GM19397 (cell line): ENCODE measurements around the gene TSC22D4.
A peak's percentile ranks its signal among the peaks of the same experiment; 100 is the strongest.

ENCODE experiments used
- ATAC-seq: cut with Tn5 transposase; IDR thresholded peaks from one replicate; pipeline ENCODE4 v1.9.1; 2021; ENCODE audit warnings: mild to moderate bottlenecking, moderate library complexity; ENCODE audit not compliant: unreplicated experiment

The TSC22D4 gene

DNA sequence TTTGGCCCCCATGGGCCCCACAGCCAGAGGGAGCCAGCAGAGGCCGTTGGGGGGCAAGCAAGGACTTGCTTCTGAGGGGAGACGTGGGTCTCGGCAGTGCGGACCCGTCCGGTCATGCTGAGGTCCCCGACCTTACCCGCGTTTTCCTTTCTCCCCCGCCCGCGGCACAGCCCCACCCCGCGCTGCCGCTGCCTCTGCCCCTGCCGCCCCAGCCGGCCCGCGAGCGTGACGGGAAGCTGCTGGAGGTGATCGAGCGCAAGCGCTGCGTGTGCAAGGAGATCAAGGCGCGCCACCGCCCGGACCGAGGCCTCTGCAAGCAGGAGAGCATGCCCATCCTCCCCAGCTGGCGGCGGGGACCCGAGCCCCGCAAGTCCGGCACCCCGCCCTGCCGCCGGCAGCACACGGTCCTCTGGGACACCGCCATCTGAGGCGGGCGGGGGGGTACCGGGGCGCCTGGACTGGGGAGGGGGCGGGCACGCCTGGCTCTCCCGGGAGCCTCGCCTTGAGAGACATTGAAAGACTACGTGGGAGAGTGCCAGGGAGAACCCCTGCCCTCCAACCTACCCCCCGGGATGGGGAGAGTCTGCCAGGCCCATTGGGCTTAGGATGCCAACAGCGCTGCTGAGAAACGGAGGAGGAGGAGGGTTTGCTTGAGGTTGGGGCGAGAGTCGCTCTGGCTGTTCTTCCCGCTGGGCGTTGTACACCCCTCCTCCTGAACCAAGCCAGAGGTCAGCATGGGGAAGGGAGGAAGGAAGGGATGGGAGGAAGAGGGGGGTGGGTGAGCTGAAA is 14.7 kb upstream of the TSC22D4 start:
- no peak for ATAC-seq

DNA sequence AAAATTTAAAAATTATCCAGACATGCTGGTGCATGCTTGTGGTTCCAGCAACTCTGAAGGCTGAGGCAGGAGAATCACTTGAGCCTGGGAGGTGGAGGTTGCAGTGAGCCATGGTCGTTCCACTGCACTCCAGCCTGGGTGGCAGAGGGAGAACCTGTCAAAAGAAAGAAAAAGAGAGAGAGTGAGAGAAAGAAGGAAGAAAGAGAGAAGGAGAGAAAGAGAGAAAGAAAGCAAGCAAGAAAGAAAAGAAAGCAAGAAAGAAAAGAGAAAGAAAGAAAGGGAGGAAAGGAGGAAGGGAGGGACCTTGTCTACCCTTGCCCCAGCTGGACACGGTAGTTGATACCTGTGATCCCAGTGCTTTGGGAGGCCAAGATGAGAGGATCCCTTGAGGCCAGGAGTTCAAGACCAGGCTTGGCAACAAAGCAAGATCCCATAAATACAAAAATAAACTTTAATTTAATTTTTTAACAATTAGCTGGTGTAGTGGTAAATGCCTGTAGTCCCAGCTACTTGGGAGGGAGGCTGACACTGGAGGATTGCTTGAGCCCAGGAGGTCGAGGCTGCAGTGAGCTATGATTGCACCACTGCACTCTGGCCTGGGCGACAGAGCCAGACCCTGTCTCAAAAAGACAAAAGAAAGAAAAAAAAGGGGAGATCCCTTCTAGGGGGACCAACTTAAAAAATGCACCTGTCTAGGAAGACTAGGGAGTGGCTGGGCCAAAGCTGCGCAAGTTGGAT is 13.9 kb upstream of the TSC22D4 start:
- ATAC-seq = no peak

DNA sequence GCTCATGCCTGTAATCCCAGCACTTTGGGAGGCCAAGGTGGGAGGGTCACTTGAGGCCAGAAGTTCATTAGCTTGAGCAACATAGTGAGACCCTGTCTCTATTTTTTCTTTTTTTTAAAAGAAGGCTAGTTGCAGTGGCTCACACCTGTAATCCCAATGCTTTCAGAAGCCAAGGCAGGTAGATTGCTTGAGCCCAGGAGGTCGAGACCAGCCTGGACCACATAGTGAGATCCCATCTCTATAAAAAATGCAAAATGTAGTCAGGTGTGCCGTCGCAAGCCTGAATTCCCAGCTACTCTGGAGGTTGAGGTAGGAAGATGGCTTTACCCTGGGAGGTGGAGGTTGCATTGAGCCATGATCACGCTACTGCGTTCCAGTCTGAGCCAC is 12.2 kb upstream of the TSC22D4 start:
- no peak for ATAC-seq

DNA sequence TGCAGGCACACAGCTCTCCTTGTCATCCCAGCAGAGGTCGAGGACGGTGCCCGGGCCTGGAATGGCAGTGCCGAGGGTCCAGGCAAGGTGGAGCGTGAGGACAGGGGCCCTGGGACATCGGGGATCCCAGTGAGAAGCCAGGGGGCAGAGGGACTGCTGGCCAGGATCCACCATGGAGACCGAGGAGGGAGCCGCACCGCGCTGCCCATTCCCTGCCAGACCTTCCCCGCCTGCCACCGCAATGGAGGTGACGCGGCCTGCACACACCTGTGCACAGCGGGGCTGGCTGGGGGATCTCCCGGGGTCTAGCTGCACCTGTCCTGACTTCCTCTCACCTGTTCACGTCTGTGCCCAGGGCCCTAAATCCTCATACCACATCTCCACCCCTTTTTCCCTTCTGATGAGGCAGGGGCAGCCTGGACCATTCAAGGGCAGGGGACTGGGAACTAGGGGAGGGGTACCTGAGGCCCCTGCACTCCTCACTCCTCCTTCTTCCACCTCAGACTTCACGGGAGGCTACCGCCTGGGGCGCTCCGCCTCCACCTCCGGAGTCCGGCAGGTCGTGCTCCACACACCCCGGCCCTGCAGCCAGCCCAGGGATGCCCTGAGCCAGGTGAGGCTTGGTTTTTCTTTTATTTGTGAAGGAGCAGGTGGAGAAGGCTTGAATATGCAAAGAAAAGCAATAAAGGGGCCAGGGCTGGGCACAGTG is 11.6 kb upstream of the TSC22D4 start:
- no peak for ATAC-seq

DNA sequence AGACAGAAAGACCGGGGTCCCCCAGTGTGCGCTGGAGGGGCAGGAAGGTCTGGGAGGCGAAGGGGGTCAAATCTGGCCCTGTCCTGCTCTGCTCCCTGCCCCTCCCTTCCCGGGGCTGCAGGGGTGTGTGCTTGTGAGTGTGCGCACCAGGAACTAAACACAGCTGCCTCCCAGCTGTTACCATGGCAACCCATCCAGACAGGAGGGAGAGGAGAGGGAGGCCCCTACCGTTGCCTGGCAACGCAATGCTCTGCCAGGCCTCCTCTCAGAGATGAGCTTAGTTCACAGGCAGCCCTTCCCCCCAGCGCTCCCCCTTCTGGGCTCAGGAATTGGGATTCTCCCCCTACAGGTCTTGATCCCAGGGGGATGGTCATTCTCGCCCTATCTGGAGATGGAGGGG is 10.8 kb upstream of the TSC22D4 start:
- no peak for ATAC-seq

DNA sequence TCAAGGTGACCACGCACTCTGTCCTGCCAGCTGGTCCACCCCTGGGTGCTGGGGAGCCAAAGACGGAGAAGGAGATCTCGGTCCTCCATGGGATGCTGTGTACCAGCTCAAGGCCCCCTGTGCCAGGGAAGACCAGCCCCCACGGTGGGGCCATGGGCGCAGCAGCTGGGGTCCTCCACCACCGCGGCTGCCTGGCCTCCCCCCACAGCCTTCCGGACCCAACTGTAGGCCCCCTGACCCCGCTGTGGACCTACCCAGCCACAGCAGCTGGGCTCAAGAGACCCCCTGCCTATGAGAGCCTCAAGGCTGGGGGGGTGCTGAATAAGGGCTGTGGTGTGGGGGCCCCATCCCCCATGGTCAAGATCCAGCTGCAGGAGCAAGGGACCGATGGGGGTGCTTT is 10.1 kb upstream of the TSC22D4 start:
- no peak for ATAC-seq

DNA sequence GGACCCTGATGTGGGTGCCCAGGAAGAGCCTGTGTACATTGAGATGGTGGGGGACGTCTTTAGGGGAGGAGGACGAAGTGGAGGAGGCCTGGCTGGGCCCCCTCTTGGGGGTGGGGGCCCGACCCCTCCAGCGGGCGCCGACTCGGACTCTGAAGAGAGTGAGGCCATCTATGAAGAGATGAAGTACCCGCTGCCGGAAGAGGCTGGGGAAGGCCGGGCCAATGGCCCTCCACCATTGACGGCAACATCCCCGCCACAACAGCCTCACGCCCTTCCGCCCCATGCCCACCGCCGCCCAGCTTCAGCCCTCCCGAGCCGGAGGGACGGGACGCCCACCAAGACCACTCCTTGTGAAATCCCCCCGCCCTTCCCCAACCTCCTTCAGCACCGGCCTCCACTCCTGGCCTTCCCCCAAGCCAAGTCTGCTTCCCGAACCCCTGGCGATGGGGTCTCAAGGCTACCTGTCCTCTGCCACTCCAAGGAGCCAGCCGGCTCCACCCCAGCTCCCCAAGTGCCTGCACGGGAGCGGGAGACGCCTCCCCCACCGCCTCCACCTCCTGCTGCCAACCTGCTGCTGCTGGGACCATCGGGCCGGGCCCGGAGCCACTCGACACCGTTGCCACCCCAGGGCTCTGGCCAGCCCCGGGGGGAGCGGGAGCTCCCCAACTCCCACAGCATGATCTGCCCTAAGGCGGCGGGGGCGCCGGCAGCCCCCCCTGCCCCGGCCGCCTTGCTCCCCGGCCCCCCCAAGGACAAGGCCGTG is 9.5 kb upstream of the TSC22D4 start:
- no peak for ATAC-seq

DNA sequence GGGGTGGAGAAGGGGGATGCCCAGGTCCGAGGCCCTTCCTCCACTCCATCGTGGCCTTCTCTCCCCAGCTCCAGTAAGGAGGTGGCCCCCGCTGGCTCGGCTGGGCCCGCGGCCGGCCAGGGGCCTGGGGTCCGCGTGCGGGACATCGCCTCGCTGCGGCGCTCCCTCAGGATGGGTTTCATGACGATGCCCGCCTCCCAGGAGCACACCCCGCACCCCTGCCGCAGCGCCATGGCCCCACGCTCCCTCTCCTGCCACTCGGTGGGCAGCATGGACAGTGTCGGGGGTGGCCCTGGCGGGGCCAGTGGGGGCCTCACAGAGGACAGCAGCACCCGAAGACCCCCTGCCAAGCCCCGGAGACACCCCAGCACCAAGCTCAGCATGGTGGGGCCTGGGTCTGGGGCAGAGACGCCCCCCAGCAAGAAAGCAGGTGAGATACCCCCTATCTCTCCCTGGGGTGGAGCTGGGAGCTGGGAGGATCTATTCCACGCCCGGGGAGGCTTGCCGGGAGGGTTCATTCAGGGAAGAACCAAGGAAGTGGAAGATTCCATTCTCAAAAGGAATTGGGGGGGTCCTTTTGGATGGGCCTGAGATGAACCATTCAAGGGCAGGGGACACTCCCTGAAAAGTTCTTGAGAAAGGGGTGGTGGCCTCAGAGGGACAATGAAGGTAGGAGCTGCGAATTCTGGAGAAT is 7.9 kb upstream of the TSC22D4 start:
- no peak for ATAC-seq

DNA sequence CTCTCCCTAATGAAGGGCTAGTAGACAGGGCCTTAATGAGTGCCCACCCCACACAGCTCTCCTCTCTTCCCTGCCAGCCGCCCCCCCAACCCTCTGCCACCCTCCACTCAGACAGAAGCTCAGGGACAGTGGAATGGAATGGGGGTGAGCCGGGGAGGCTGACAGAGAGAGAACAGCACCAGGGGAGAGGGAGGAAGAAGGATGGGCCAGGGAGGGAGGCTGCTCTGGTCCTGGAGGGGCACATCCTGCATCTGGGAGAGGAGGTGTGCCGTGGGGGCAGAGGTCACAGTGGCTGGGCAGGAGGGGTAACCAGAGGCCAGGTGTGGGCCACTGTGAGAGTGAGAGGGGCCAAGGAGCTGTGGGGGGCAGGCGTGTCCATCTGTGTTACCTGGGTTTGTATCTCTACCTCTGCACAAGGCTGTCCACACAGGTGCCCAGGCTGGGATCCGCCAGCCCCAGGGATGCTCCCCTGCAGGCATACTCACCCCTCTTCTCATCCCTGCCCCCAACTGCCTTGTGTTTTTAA is 7.2 kb upstream of the TSC22D4 start:
- no peak for ATAC-seq

DNA sequence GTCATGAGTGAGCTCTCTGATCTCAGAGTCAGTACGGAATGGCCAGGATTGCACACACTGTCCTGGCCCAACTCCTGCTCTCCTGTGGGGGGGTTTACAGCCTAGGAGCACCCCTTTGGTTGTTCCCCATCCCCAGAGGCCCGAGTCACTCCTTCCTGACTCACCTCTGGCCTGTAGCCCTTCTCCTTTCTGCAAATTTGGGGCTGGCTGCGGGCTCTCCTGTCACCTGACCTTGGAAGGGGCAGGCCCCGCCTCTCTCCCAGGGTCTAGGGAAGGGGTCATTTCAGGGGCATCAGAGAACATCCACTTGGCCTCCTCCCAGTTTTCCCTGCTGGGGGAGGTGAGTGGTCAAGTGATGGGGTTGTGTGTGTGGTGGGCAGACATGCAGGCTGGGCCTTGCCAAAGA is 6.5 kb upstream of the TSC22D4 start:
- no peak for ATAC-seq

DNA sequence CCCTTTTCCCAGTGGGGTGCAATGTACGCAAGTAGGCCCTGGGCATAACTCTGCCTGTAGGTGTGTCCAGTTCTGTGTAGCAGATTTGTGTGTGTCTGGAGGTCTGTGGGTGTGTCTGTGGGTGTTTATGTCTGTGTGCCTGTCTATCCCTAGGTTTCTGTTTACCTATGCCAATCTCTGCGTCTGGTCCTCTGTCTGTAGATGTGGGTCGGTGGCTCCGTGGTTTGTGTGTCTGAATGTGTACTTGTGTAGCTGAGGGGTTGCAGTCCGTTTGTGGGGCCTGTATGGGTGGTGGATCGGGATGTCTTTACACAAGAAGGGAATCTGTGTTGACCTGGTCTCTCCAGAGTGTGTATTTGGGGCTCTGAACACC is 5.6 kb upstream of the TSC22D4 start:
- ATAC-seq = no peak

DNA sequence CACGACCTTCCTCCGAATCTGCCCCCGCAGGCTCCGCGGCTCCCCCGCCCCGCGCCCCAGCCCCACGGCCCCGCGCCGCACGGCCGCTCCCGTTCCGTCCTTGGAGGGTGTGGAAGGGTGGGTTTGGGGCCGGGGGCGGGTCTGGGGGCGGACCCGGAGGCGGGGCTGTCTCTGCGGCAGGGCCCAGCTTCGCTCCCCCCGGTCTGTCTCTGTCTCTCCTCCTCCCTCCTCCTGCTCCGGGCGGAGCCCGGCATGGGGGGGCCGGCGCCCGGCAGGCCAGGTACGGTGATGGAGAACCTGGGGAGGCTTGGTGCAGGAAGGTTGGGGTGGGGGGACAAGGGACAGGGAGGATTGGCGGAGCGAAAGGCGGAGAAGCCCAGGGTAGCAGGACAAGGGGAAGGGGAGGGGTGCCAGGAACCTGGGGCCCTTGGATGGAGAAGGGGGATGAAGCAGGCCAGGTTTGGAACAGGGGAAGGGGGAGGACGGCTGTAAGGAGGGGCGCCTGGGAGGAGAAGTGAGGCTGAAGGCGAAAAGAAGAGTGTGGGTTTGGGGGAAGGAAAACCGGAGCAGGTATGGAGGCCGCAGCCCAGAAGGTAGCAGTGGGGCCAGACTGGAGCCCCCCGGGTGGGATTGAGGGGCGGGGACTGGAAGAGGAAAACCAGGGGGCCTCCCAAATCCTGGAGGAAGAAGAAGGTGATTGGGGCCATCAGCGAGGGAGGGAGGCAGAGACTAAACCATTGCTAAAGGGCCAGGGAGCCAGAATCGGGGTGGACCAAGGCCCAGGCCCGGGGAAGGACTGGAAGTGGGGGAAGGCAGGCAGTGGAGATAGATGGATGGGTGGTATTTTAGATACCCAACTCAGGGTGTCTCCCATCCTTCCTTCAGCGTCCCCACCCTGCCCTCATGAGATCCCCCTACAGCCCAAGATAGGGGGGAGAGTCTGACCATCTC is 5.0 kb upstream of the TSC22D4 start, which contains the start of gene NYAP1:
Gene NYAP1 (plus strand): TSS at position 206 of the 951 bp plus-strand sequence. CDS start 1,385 bp downstream, outside the sequence.
- peak; percentile 16 for ATAC-seq

DNA sequence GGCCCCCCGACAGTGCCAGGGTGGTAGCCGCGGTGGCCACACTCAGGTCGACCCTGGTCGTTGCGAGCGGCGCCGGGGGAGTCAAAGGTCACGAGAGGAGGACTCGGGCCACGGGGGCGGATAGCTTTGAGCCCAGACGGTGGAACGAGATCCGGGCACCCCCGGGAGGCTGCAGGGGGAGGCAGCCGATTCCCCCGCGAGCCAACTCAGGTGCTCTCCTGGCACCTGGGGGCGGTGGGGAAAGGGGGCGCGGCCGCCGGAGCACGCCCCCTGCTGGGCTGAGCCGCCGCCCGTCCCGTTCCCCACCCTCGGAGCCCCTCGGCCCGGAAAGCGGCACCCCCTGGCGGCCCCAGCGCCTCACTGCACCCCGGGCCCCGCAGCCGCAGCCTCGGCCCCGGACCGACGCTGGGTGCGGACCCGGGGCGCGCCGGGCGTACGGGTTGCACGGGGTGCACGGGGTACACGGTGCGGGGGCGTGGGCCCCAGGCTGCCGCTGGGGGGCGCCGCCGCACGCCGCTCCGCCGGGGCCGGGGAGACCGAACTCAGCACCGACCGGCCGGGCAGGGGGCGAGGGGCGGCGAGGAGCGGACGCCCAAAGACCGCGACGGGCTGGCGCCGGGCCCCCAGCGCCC is 4.2 kb upstream of the TSC22D4 start:
- peak; percentile 47 for ATAC-seq

DNA sequence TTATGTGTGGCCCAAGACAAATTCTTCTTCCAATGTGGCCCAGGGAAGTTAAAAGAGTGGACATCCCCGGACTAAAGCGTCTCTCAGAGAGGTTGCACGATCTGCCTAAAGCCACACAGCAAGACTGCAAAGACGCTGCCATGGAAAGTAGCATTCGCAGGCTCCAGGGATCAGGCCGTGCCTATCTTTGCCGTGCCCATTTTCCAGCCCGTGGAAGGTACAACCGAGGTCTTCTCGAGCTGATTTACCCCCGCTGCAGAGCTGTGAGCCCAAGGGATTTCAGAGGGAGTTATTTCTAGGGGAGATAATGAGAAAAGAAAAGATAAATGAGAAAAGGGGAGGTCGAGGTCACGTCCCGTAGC is 3.7 kb upstream of the TSC22D4 start:
- ATAC-seq = no peak

DNA sequence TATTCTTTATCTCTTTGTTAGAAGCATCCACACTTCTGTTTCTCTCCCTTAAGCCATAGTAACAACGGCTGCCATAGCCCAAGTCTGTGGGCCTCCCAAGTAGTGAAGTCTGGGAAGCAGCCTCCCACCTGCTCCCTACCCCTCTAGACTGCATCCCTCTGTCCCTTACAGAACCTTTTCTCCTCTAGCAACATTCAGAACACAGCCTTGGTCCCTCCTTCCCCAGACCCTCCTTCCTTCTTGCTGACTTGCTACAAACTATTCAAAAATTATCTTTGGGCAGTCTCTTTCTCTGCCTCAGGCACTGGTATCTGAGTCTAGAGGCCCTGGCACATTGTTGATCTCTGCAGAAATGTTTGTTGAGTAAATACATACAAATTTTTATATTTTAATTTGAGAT is 2.5 kb upstream of the TSC22D4 start:
- no peak for ATAC-seq

DNA sequence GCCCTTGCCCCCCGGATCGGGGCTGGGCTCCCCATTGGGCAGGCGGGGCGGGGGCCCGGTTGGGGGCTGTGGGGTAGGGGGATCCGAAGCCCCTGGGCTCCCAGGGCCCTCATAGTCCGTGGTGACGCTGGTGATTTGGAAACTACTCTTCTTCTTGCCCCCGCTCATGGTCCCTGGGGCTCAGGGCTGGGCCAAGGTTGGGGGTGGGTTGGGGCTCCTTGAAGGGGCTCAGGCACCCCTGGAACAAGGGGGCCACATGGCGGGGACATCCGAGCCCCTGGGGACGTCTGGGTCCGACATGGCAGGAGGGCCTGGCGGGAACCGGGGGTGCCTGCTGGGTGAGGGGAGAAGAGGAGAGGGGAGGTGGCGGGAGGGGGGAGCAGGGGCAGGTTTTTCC is 1.1 kb downstream of the TSC22D4 start:
- no peak for ATAC-seq

DNA sequence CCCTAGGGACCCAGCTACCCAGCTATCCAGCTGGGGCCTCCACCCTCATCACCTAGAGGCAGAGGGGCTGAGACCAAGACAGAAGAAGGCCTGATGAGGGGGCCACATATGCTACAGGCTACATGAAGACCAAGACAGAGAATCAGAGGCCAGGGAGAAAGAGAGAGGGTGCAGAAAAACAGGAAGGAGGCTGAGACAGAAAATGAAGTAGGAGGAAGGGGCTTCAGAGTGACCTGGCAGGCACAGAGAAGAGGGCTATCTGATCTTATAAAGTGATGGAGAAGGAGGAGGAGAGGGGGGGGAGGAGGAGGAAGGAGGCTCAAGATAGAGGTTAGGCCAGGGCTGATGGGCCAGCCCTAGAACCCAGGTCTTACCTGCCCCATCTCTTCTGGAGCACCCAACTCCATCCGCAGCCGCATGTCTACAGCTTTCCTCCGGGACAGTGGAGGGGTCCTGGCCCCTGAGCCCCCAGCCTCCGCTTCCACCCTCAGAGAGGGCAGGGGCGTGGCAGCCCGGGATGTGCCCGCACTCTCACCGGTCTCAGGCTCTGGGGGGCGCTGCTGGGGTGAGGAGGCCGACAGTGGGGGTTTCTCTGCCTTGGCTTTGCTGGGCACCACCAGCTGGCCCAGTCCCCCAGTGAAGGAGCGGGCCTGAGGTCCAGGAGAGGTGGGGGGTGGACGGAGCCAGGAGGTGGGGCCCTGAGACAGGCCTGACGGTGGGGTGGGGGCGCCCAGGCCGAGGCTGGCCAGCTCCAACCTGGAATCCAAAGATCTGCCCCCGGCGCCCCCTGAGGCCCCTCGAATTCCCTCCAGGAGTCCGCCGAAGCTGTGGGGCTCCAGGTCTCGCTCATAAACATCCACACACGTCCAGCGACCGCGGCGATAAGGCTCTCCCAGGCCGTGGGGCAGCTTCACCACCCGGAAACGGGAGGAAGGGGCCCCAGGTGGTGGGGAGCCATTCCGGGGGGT is 1.8 kb downstream of the TSC22D4 start:
- ATAC-seq = no peak
